ENCODE measurements around the gene SSNA1. TPM values are rescaled to one million over a fixed set of nuclear protein-coding genes. Genes with fewer than 3 reads are reported as not detected.
A peak's percentile ranks its signal among the peaks of the same experiment; 100 is the strongest.

Gene SSNA1
- total RNA-seq, 1 experiment from 2014 or later: 62.3 TPM

- Mint-ChIP-seq H3K36me3 (ENCODE audit: insufficient read depth, unreplicated experiment) (peaks cover 15% of the 10 kb centered on the region), H3K4me1 (ENCODE audit: low read depth, unreplicated experiment) (peaks cover 6% of the 10 kb centered on the region), H3K4me3 (ENCODE audit: unreplicated experiment) (peak overlapping the region; percentile 65), H3K27ac (ENCODE audit: unreplicated experiment) (no peak overlapping the region), H3K27me3 (ENCODE audit: insufficient read depth, unreplicated experiment) (peaks cover 4% of the 10 kb centered on the region), H3K9me3 (ENCODE audit: unreplicated experiment) (no peaks in the 10 kb centered on the region)
- no TSS peak for BruUV-seq (replicated peaks)
- no peaks in the 10 kb centered on the region for H3K9me3 ChIP-seq
- DNase-seq: no peak
- H3K4me1 ChIP-seq: peaks cover 16% of the 10 kb centered on the region
- no peaks in the 10 kb centered on the region for H3K36me3 ChIP-seq (ENCODE audit: control insufficient read depth, insufficient read depth, low read length)
- ChIA-PET POLR2A (interaction anchor here (0.7 to 1.0 kb wide), 2 partner anchors 43 to 59 kb away, joined by 3 read pairs; no protein-coding TSS in a partner anchor), CTCF (interaction anchor here (3.1 kb wide), 1 partner anchor 66 kb away, joined by 16 read pairs; no protein-coding TSS in a partner anchor)
- peaks cover 2% of the 10 kb centered on the region; the same call in 1 of the 2 replicates for H3K27me3 ChIP-seq (replicated peaks; ENCODE audit: control insufficient read depth, insufficient read depth, low read length)
- TF ChIP-seq, protein P1, sequence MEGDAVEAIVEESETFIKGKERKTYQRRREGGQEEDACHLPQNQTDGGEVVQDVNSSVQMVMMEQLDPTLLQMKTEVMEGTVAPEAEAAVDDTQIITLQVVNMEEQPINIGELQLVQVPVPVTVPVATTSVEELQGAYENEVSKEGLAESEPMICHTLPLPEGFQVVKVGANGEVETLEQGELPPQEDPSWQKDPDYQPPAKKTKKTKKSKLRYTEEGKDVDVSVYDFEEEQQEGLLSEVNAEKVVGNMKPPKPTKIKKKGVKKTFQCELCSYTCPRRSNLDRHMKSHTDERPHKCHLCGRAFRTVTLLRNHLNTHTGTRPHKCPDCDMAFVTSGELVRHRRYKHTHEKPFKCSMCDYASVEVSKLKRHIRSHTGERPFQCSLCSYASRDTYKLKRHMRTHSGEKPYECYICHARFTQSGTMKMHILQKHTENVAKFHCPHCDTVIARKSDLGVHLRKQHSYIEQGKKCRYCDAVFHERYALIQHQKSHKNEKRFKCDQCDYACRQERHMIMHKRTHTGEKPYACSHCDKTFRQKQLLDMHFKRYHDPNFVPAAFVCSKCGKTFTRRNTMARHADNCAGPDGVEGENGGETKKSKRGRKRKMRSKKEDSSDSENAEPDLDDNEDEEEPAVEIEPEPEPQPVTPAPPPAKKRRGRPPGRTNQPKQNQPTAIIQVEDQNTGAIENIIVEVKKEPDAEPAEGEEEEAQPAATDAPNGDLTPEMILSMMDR (IDR thresholded peaks at IDR 0.05; ENCODE audit: insufficient read depth in 1 of 2, low read depth in 1 of 2, low read length in 1 of 2, severe bottlenecking in 1 of 2, unreplicated experiment in 1 of 2): no peak
- intact Hi-C loops (cut with micrococcal nuclease; ENCODE audit: unreplicated experiment): no loop called here
- H3K4me3 ChIP-seq (ENCODE audit: low read depth, low read length): no peak overlapping the region
These were observed 17.9 kb upstream of the SSNA1 start for GRCh38 chr9:137170486-137171148.

DNA sequence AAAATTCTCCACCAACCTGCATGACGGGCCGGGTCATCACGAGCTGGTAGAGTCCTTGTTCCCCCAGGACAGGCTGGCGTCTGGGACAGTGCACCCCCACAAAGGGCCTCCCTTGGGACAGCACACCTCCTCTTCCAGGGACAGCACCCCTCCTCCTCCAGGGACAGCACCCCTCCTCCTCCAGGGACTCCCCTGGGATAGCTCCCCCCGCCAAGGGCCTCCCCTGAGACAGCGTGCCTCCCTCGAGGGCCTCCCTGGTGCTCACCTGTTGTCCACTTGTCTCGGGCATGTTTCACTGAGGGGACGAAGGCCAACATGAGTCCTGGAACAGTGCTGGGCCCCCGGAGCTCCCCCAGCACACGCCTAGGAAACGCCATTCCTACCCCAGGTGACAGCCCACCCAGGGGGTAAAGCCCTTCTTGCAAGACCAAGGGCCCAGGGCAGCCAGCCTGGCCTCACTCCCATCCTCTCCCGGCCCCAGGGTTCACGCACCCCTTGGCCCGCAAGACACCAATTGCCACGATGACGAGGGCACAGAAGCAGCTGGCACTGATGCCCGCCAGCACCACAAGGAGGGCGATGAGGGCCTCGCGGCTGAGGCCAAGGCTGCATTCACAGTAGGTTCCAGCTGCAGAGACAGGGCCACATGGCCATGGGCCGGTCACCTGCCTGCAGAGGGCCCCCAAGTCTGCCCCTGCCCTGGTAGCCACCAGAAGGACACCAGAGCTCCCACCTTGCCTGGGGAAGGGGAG lies 17.2 kb upstream of the SSNA1 start:
- Histone ChIP-seq H3K27me3 (replicated peaks; ENCODE audit: control insufficient read depth, insufficient read depth, low read length) (peaks cover 2% of the 10 kb centered on the region; the same call in 1 of the 2 replicates), H3K36me3 (ENCODE audit: control insufficient read depth, insufficient read depth, low read length) (no peaks in the 10 kb centered on the region), H3K4me3 (ENCODE audit: low read depth, low read length) (no peak overlapping the region), H3K9me3 (no peaks in the 10 kb centered on the region), H3K4me1 (peaks cover 16% of the 10 kb centered on the region)
- ChIA-PET CTCF (no interaction called here), POLR2A (interaction anchor here (0.6 kb wide), 1 partner anchor 41 kb away, joined by 10 read pairs; no protein-coding TSS in a partner anchor)
- Mint-ChIP-seq H3K27ac (ENCODE audit: unreplicated experiment) (no peak overlapping the region), H3K27me3 (ENCODE audit: insufficient read depth, unreplicated experiment) (peaks cover 4% of the 10 kb centered on the region), H3K36me3 (ENCODE audit: insufficient read depth, unreplicated experiment) (peaks cover 20% of the 10 kb centered on the region), H3K9me3 (ENCODE audit: unreplicated experiment) (no peaks in the 10 kb centered on the region), H3K4me1 (ENCODE audit: low read depth, unreplicated experiment) (peaks cover 5% of the 10 kb centered on the region), H3K4me3 (ENCODE audit: unreplicated experiment) (no peak overlapping the region)
- DNase-seq: no peak
- TF ChIP-seq, protein P1 (IDR thresholded peaks at IDR 0.05; ENCODE audit: insufficient read depth in 1 of 2, low read depth in 1 of 2, low read length in 1 of 2, severe bottlenecking in 1 of 2, unreplicated experiment in 1 of 2): no peak
- no TSS peak for BruUV-seq (replicated peaks)
- intact Hi-C loops (cut with micrococcal nuclease; ENCODE audit: unreplicated experiment): no loop called here

DNA sequence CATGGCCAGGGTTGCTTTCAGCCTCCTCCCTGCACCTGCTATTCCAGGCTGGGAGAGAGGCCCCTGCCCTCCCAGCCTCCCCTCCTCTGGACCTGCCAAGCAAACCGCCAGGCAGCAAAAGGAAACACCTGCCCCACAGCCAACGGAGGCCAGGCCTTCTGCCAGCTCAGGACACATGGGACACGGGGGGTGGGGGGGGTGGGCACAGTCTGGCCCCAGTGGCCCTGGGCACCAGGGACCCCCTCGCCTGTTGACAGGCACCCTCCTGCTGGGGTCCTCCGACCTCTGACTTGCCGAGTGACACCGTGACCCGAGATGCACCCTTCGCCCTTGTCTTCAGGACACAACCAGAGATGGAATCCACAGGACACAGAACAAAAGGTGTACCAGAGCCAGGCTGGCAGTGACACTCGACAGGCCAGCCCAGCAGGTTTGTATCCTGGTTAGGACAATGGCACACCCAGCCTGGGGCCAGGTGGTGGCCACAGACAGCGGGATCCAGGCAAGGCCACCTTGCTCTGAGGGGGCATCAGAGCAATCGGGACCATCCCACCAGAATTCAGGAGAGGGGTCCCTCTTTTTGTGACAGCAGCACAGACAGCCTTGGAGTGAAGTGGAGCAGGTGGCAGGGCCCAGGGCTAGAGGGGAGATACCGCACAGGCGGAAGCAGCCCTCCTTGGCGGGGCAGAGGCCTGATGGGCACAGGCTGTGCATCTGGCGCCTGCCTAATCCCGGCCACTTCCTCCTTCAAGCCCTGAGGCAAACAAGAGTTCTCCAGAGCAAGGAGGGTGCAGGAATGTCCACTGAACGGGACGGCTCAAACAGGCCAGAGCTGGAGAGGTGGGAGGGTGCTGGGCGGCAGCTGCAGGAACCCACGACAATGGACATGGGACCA lies 15.3 kb upstream of the SSNA1 start:
- Mint-ChIP-seq H3K27ac (ENCODE audit: unreplicated experiment) (no peak overlapping the region), H3K36me3 (ENCODE audit: insufficient read depth, unreplicated experiment) (peaks cover 27% of the 10 kb centered on the region), H3K4me3 (ENCODE audit: unreplicated experiment) (no peak overlapping the region), H3K27me3 (ENCODE audit: insufficient read depth, unreplicated experiment) (no peaks in the 10 kb centered on the region), H3K4me1 (ENCODE audit: low read depth, unreplicated experiment) (no peaks in the 10 kb centered on the region), H3K9me3 (ENCODE audit: unreplicated experiment) (no peaks in the 10 kb centered on the region)
- no TSS peak for BruUV-seq (replicated peaks)
- intact Hi-C loops (cut with micrococcal nuclease; ENCODE audit: unreplicated experiment): no loop called here
- Histone ChIP-seq H3K36me3 (ENCODE audit: control insufficient read depth, insufficient read depth, low read length) (no peaks in the 10 kb centered on the region), H3K4me1 (peaks cover 10% of the 10 kb centered on the region; the same call in 1 of the 2 replicates), H3K27me3 (replicated peaks; ENCODE audit: control insufficient read depth, insufficient read depth, low read length) (no peaks in the 10 kb centered on the region; the same call in 1 of the 2 replicates), H3K4me3 (ENCODE audit: low read depth, low read length) (no peak overlapping the region), H3K9me3 (no peaks in the 10 kb centered on the region)
- POLR2A ChIA-PET: no interaction called here
- TF ChIP-seq, protein P1 (IDR thresholded peaks at IDR 0.05; ENCODE audit: insufficient read depth in 1 of 2, low read depth in 1 of 2, low read length in 1 of 2, severe bottlenecking in 1 of 2, unreplicated experiment in 1 of 2): no peak
- DNase-seq: no peak
- CTCF ChIA-PET: no interaction called here

Data from Caco-2 (cell line).